Measurements from ENCODE around the gene CDK5. TPM values are rescaled to one million over a fixed set of nuclear protein-coding genes. Genes with fewer than 3 reads are reported as not detected.

Gene CDK5
- total and polyA plus RNA-seq, 9 of the 15 experiments (the other 6 are each of a cell fraction or from before 2014, with no cell fraction given), result 3.2 to 38.0 (median 27.5) TPM

- 0 out of 2 replicates have a peak, but pooled peaks have one; percentile 16 for TF ChIP-seq ZBTB26 (CRISPR knock-in tag; IDR thresholded peaks at IDR 0.05)
- TF ChIP-seq CCAR2 (IDR thresholded peaks at IDR 0.05; ENCODE audit: low read depth, low read length), result no peak
- TF ChIP-seq ZNF551 (CRISPR knock-in tag; IDR thresholded peaks at IDR 0.05), result no peak
- peak; percentile 74; the same call in 1 of the 2 replicates for TF ChIP-seq KLF16 (IDR thresholded peaks at IDR 0.05)
- TF ChIP-seq ZNF511 (CRISPR knock-in tag; IDR thresholded peaks at IDR 0.05), result peak; percentile 71; the same call in 1 of the 2 replicates
- no peak for TF ChIP-seq IFI16 (CRISPR knock-in tag; IDR thresholded peaks at IDR 0.05)
- TF ChIP-seq NR2F6 (CRISPR knock-in tag; IDR thresholded peaks at IDR 0.05), result no peak
- no peak for TF ChIP-seq ZNF408 (CRISPR knock-in tag; IDR thresholded peaks at IDR 0.05; ENCODE audit: low read depth)
- no peak for TF ChIP-seq KAT2B (IDR thresholded peaks at IDR 0.05; ENCODE audit: low read depth, low read length)
- TF ChIP-seq COPS2 (conservative IDR thresholded peaks at IDR 0.05), result no peak
- no peak for TF ChIP-seq KLF10 (CRISPR knock-in tag; IDR thresholded peaks at IDR 0.05)
- TF ChIP-seq HOXB6 (CRISPR knock-in tag; IDR thresholded peaks at IDR 0.05; ENCODE audit: borderline replicate concordance), result no peak
- peak; percentile 54; the same call in 1 of the 2 replicates for TF ChIP-seq DEAF1 (CRISPR knock-in tag; IDR thresholded peaks at IDR 0.05)
- TF ChIP-seq MED1 (CRISPR knock-in tag; IDR thresholded peaks at IDR 0.05; ENCODE audit: borderline replicate concordance), result no peak
- peak; percentile 92; the same call in 1 of the 2 replicates for TF ChIP-seq TRIM25 (IDR thresholded peaks at IDR 0.05; ENCODE audit: borderline replicate concordance)
- TF ChIP-seq SMARCE1 (IDR thresholded peaks at IDR 0.05), result peak; percentile 94
- no peak for TF ChIP-seq ZBTB34 (CRISPR knock-in tag; IDR thresholded peaks at IDR 0.05)
- peak; percentile 38 for TF ChIP-seq PCBP1 (IDR thresholded peaks at IDR 0.05; ENCODE audit: low read depth, low read length, poor library complexity, severe bottlenecking)
- TF ChIP-seq ZBTB5 (IDR thresholded peaks at IDR 0.05), result no peak
- TF ChIP-seq PPARD (CRISPR knock-in tag; IDR thresholded peaks at IDR 0.05), result no peak
- TF ChIP-seq TSC22D4 (tag; IDR thresholded peaks at IDR 0.05), result no peak
Observed at GRCh38 chr7:151017953-151018420, 39.7 kb downstream of the CDK5 start (continued).

Measured in K562 (cell line).